Gastrocnemius medialis (tissue), 4 donors: ENCODE measurements around the gene MAPRE2. TPM values are rescaled to one million over a fixed set of nuclear protein-coding genes. Genes with fewer than 3 reads are reported as not detected.

Experiments used
- ATAC-seq, 2 donors: fragments of 150-250 bp; one replicate each; pipeline ENCODE4 v1.9.1; 2016
- DNase-seq, 2 donors: peaks; one replicate each; pipeline ENCODE4 v3.0.0-alpha.2; 2019
- H3K27ac ChIP-seq, 4 donors: fragments of 200-600 bp; sonication (generic); 1 replicate in 1 of 4; 2 replicates in 3 of 4; pipeline ENCODE4 v1.5.1; 2016 to 2018; ENCODE audit warnings: mild to moderate bottlenecking in 2 of 4, moderate library complexity in 1 of 4
- H3K27me3 ChIP-seq, 3 donors: fragments of 200-600 bp; sonication (generic) in 2 of 3; 1 replicate in 1 of 3; 2 replicates in 2 of 3; pipeline versions ENCODE4 v1.5.1 to v1.6.0; 2016 to 2019; ENCODE audit warnings: mild to moderate bottlenecking in 1 of 3, moderate library complexity in 1 of 3
- H3K36me3 ChIP-seq, 2 donors: fragments of 200-600 bp; sonication (generic) in 1 of 2; one replicate each; pipeline ENCODE4 v1.5.1; 2017 to 2018
- H3K4me1 ChIP-seq, 2 donors: fragments of 200-600 bp; sonication (generic) in 1 of 2; one replicate each; pipeline ENCODE4 v1.5.1; 2016 to 2017; ENCODE audit warnings: mild to moderate bottlenecking in 2 of 2
- H3K4me3 ChIP-seq, 4 donors: fragments of 200-600 bp; sonication (generic) in 3 of 4; 1 replicate in 1 of 4; 2 replicates in 3 of 4; pipeline ENCODE4 v1.5.1; 2016 to 2019; ENCODE audit warnings: mild to moderate bottlenecking in 2 of 4
- H3K9me3 ChIP-seq, 3 donors: fragments of 200-600 bp; sonication (generic) in 2 of 3; 1 replicate in 1 of 3; 2 replicates in 2 of 3; pipeline ENCODE4 v1.5.1; 2016 to 2019
- CTCF ChIP-seq, 5 experiments: fragments of 450-650 bp in 3 of 5; fragments of 200-600 bp in 2 of 5; sonication (generic) in 2 of 5; IDR thresholded peaks in 4 of 5; conservative IDR thresholded peaks in 1 of 5; 1 replicate in 4 of 5; 2 replicates in 1 of 5; pipeline ENCODE4 v1.5.1; 2016 to 2019; ENCODE audit warnings: antibody characterized with exemption in 5 of 5, mild to moderate bottlenecking in 3 of 5, moderate library complexity in 3 of 5
- POLR2A ChIP-seq, 2 donors: fragments of 450-650 bp; IDR thresholded peaks; one replicate each; pipeline ENCODE4 v1.6.1; 2017; ENCODE audit warnings: antibody characterized with exemption in 2 of 2, mild to moderate bottlenecking in 2 of 2, moderate library complexity in 2 of 2
- in situ Hi-C, 4 donors: fragments of 200-750 bp; cut with MboI; loops; one replicate each; pipeline versions ENCODE4 v1.15.0 to v1.8.0; 2017; ENCODE audit warnings: low sequenced_read_pairs in 4 of 4
- intact Hi-C: fragments of 100-400 bp; cut with DNase I; formaldehyde crosslinking; loops from one replicate; pipeline ENCODE4 v1.15.1; 2023; ENCODE audit warnings: low total_unique reads
- total RNA-seq, 4 donors: library from RNA; depleted of rRNA; stranded (reverse); fragments of >200 nt; gene quantifications; one replicate each; pipeline versions ENCODE4 v1.1.0 to v1.2.3, GENCODE V29; 2016

The MAPRE2 gene
- total RNA-seq, 4 donors from 2014 or later = 21.3 to 46.2 (median 34.4) TPM

- intact Hi-C loops = no loop called here
- Histone ChIP-seq H3K4me1 (peaks cover 15 to 23% of the 10 kb centered on the region in 2 donors), H3K4me3 (no peak overlapping the region), H3K27ac (peak overlapping the region in 1 of 4 donors; percentile 43), H3K9me3 (no peaks in the 10 kb centered on the region), H3K36me3 (no peaks in the 10 kb centered on the region), H3K27me3 (no peaks in the 10 kb centered on the region)
- TF ChIP-seq POLR2A (IDR thresholded peaks at IDR 0.05) = no peak
- TF ChIP-seq CTCF (IDR thresholded peaks at IDR 0.05 in 4 of 5, conservative IDR thresholded peaks at IDR 0.05 in 1 of 5) = no peak
- in situ Hi-C loops = no loop called here
- no peak for ATAC-seq
- no peak for DNase-seq
Measured at GRCh38 chr18:35112696-35113095, 71.5 kb downstream of the MAPRE2 start.

- no peak for ATAC-seq
Measured at GRCh38 chr18:35114305-35114704, 73.1 kb downstream of the MAPRE2 start.

GRCh38 chr18:35116784-35117318 lies 75.6 kb downstream of the MAPRE2 start:
- DNase-seq (no peak), ATAC-seq (peak in 1 of 2 donors; percentile 2)
- H3K9me3 ChIP-seq = no peaks in the 10 kb centered on the region
- H3K4me3 ChIP-seq = no peak overlapping the region
- H3K36me3 ChIP-seq = no peaks in the 10 kb centered on the region
- in situ Hi-C loops = no loop called here
- peaks cover 53 to 54% of the 10 kb centered on the region in 2 donors for H3K4me1 ChIP-seq
- H3K27me3 ChIP-seq = no peaks in the 10 kb centered on the region
- intact Hi-C loops = no loop called here
- TF ChIP-seq CTCF (IDR thresholded peaks at IDR 0.05 in 4 of 5, conservative IDR thresholded peaks at IDR 0.05 in 1 of 5) = no peak
- TF ChIP-seq POLR2A (IDR thresholded peaks at IDR 0.05) = no peak
- H3K27ac ChIP-seq = peak overlapping the region; percentile 85 to 94 (median 90)

More at GRCh38 chr18:35114305-35114704, 73.1 kb downstream of the MAPRE2 start:
- intact Hi-C loops (no loop called here), in situ Hi-C loops (no loop called here)
- no peak overlapping the region for H3K4me3 ChIP-seq
- no peaks in the 10 kb centered on the region for H3K27me3 ChIP-seq
- H3K27ac ChIP-seq = peak overlapping the region in 3 of 4 donors; percentile 15 to 85 (median 16)
- H3K9me3 ChIP-seq = no peaks in the 10 kb centered on the region
- H3K4me1 ChIP-seq = peaks cover 31 to 38% of the 10 kb centered on the region in 2 donors
- TF ChIP-seq CTCF (IDR thresholded peaks at IDR 0.05 in 4 of 5, conservative IDR thresholded peaks at IDR 0.05 in 1 of 5) (no peak), POLR2A (IDR thresholded peaks at IDR 0.05) (no peak)
- no peak for DNase-seq
- no peaks in the 10 kb centered on the region for H3K36me3 ChIP-seq

- H3K4me1 ChIP-seq = peaks cover 58 to 59% of the 10 kb centered on the region in 2 donors
- no peak for DNase-seq
- intact Hi-C loops (no loop called here), in situ Hi-C loops (no loop called here)
- H3K36me3 ChIP-seq = no peaks in the 10 kb centered on the region
- no peak for TF ChIP-seq POLR2A (IDR thresholded peaks at IDR 0.05)
- no peak for TF ChIP-seq CTCF (IDR thresholded peaks at IDR 0.05 in 4 of 5, conservative IDR thresholded peaks at IDR 0.05 in 1 of 5)
- no peaks in the 10 kb centered on the region for H3K9me3 ChIP-seq
- peak overlapping the region; percentile 85 to 94 (median 90) for H3K27ac ChIP-seq
- no peaks in the 10 kb centered on the region for H3K27me3 ChIP-seq
- H3K4me3 ChIP-seq = no peak overlapping the region
- ATAC-seq = peak; percentile 28 to 41
Measured at GRCh38 chr18:35117372-35117771, 76.2 kb downstream of the MAPRE2 start.
